ENCODE results near the gene SLC39A10.
"Not testable (repeated sequence)": the region's sequence is repeated elsewhere in the genome, so short reads cannot be mapped to it uniquely, and the experiment has no call there.

SLC39A10 gene

DNA sequence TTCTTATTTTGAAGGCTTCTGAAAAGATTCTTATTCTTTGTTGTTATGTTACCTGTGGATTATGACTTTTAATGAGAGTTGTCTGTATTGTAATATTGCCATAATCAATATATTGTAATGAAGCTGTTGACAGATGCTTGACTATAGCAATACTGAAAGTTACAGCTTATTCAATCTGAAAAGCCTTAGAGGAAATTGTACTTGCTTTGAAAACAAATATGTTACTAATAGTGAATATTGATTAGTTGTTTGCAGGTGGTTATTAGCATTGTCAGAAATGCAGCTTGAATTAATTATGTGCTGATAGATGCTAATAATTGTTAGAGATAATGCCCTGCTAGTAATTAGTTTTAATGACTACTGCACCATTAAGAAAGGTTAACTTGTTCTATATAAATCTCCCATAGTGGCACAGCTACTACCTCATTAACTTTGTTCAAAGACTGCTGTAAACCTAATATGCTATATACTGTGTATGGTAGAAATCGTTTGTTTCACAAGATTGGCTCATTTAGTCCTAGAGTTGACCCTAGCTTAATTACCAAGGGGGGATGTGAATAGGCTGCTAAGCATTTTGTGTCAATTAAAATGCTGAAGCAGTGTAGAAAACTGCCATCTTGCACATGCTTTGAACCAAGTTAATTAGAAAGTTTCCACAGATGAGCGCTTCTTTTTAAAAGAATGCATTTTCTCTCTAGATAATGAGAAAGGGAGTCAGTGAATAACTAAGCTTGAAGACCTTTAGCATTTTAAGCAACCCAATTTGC lies 30.5 kb downstream of the SLC39A10 start:
- no peaks in the 10 kb centered on the region for H3K36me3 ChIP-seq (ENCODE audit: control insufficient read depth, insufficient read depth, low read length)
- H3K27ac ChIP-seq (ENCODE audit: insufficient read depth, low read depth, low read length, poor library complexity, severe bottlenecking): peak overlapping the region; percentile 39
- H3K27me3 ChIP-seq (ENCODE audit: control insufficient read depth, insufficient read depth, low read length, poor library complexity, severe bottlenecking): no peaks in the 10 kb centered on the region
- WGBS, 2 experiments: 49 to 59% methylated on average over 2 of the region's 2 CpGs
- no peaks in the 10 kb centered on the region for H3K9me3 ChIP-seq (ENCODE audit: control insufficient read depth, low read length)
- no peaks in the 10 kb centered on the region for H3K4me1 ChIP-seq (ENCODE audit: control insufficient read depth, insufficient read depth, low read length)
- H3K4me3 ChIP-seq (ENCODE audit: insufficient read depth, low read depth, low read length): no peak overlapping the region

DNA sequence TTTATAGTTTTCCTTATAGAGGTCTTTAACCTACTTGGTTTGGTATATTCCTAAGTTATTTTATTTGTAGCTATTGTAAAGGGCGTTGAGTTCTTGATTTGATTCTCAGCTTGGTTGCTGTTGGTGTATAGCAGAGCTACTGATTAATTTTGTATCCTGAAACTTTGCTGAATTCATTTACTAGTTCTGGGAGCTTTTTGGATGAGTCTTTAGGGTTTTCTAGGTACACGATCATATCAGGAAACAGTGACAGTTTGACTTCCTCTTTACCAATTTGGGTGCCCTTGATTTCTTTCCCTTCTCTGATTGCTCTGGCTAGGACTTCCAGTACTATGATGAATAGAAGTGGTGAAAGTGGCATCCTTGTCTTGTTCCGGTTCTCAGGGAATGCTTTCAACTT lies 35.5 kb downstream of the SLC39A10 start:
- not testable (repeated sequence) for H3K27ac ChIP-seq (ENCODE audit: insufficient read depth, low read depth, low read length, poor library complexity, severe bottlenecking); H3K4me3 ChIP-seq (ENCODE audit: insufficient read depth, low read depth, low read length); H3K27me3 ChIP-seq (ENCODE audit: control insufficient read depth, insufficient read depth, low read length, poor library complexity, severe bottlenecking); H3K36me3 ChIP-seq (ENCODE audit: control insufficient read depth, insufficient read depth, low read length); H3K9me3 ChIP-seq (ENCODE audit: control insufficient read depth, low read length); H3K4me1 ChIP-seq (ENCODE audit: control insufficient read depth, insufficient read depth, low read length)
- 79 to 97% methylated on average over 2 to 3 of the region's 3 CpGs for WGBS, 2 experiments

DNA sequence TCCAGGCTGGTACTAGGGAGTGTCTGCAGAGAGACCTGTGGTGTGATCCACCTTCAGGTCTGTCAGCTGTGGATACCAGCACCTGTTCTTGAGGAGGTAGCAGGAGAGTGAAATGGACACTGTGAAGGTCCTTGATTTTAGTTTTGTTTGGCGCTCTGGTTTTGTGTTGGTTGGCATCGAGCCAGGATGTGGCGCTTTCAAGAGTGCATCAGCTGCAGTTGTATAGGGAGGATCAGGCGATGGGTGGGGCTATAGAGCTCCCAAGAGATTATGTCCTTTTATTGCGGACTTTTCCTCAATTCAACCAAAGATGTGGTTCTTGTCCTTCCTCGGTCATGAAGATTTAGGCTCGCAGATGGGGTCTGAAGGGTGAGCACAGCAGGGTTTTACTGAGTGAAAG lies 37.5 kb downstream of the SLC39A10 start:
- no peaks in the 10 kb centered on the region for H3K27me3 ChIP-seq (ENCODE audit: control insufficient read depth, insufficient read depth, low read length, poor library complexity, severe bottlenecking)
- no peaks in the 10 kb centered on the region for H3K9me3 ChIP-seq (ENCODE audit: control insufficient read depth, low read length)
- WGBS, 2 experiments: 93 to 94% methylated on average over 7 of the region's 7 CpGs
- H3K4me1 ChIP-seq (ENCODE audit: control insufficient read depth, insufficient read depth, low read length): no peaks in the 10 kb centered on the region
- no peak overlapping the region for H3K27ac ChIP-seq (ENCODE audit: insufficient read depth, low read depth, low read length, poor library complexity, severe bottlenecking)
- H3K4me3 ChIP-seq (ENCODE audit: insufficient read depth, low read depth, low read length): no peak overlapping the region
- H3K36me3 ChIP-seq (ENCODE audit: control insufficient read depth, insufficient read depth, low read length): no peaks in the 10 kb centered on the region

DNA sequence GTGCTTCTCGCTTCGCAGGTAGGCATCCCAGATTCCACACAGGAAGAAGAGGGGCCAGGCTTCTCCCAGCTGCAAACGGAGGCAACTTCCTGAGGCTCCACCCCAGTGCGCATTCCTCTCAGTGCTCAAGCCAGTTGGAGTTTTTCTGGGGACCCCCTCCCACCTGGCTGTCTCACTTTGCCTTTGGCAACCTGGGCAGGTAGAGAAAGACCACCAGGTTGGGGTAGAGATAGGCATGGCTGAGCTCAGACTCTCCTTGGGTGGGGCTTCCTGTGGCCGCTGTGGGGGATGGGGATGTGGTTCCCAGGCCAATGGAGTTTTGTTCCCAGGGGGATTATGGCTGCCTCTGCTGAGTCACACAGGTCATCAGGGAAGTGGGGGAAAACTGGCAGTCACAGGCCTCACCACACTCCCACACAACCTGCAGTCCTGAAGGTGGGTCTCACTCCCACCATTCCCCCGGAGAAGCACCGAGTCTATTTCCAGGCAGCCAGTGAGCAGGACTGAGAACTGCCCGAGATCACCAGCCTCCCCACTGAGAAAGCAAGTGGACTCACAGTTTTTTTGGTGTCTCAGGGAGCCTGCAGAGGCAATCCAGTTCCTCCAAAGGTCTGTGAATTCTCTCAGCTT lies 38.1 kb downstream of the SLC39A10 start:
- Histone ChIP-seq H3K9me3 (ENCODE audit: control insufficient read depth, low read length) (no peaks in the 10 kb centered on the region), H3K36me3 (ENCODE audit: control insufficient read depth, insufficient read depth, low read length) (no peaks in the 10 kb centered on the region), H3K27ac (ENCODE audit: insufficient read depth, low read depth, low read length, poor library complexity, severe bottlenecking) (no peak overlapping the region), H3K27me3 (ENCODE audit: control insufficient read depth, insufficient read depth, low read length, poor library complexity, severe bottlenecking) (no peaks in the 10 kb centered on the region), H3K4me1 (ENCODE audit: control insufficient read depth, insufficient read depth, low read length) (no peaks in the 10 kb centered on the region), H3K4me3 (ENCODE audit: insufficient read depth, low read depth, low read length) (no peak overlapping the region)
- 80 to 84% methylated on average over 8 of the region's 8 CpGs for WGBS, 2 experiments

DNA sequence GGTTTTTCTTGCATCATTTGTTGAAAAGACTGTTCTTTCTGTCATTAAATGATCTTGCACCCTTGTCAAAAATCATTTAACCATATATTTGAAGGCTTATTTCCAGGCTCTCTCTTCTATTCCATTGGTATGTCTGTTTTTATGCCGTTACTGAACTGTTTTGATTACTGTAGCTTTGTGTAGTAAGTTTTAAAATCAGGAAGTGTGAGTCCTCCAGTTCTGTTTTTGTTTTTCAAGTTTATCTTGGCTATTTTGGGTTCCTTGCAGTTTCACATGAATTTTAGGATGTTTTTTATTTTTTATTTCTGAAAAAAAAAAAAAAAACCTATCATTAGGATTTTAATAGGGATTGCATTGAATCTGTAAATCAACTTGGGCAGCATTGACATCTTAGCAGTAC lies 39.0 kb downstream of the SLC39A10 start:
- 69 to 94% methylated on average over 1 of the region's 1 CpG for WGBS, 2 experiments
- Histone ChIP-seq H3K4me3 (ENCODE audit: insufficient read depth, low read depth, low read length) (no peak overlapping the region), H3K9me3 (ENCODE audit: control insufficient read depth, low read length) (no peaks in the 10 kb centered on the region), H3K27ac (ENCODE audit: insufficient read depth, low read depth, low read length, poor library complexity, severe bottlenecking) (no peak overlapping the region), H3K36me3 (ENCODE audit: control insufficient read depth, insufficient read depth, low read length) (no peaks in the 10 kb centered on the region), H3K4me1 (ENCODE audit: control insufficient read depth, insufficient read depth, low read length) (no peaks in the 10 kb centered on the region), H3K27me3 (ENCODE audit: control insufficient read depth, insufficient read depth, low read length, poor library complexity, severe bottlenecking) (no peaks in the 10 kb centered on the region)

DNA sequence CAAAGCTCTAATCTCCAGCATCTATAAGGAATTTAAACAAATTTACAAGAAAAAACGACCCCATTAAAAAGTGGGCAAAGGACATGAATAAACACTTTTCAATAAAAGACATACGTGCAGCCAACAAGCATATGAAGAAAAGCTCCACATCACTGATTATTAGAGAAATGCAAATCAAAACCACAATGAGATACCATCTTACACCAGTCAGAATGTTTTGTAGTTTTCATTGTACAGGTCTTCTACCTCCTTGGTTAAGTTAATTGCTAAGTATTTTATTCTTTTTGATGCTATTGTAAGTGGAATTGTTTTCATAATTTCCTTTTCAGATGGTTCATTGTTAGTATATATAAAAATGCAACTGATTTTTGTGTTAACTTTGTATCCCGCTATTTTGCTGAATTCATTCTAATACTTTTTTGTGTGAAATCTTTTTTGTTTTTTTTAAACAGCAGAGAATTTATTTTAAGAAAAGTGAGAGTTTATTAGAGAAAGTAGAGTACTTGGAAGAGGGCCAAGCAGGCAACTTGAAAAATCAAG lies 40.7 kb downstream of the SLC39A10 start:
- Histone ChIP-seq H3K9me3 (ENCODE audit: control insufficient read depth, low read length) (no peaks in the 10 kb centered on the region), H3K4me1 (ENCODE audit: control insufficient read depth, insufficient read depth, low read length) (no peaks in the 10 kb centered on the region), H3K36me3 (ENCODE audit: control insufficient read depth, insufficient read depth, low read length) (no peaks in the 10 kb centered on the region), H3K27me3 (ENCODE audit: control insufficient read depth, insufficient read depth, low read length, poor library complexity, severe bottlenecking) (no peaks in the 10 kb centered on the region), H3K27ac (ENCODE audit: insufficient read depth, low read depth, low read length, poor library complexity, severe bottlenecking) (no peak overlapping the region), H3K4me3 (ENCODE audit: insufficient read depth, low read depth, low read length) (no peak overlapping the region)
- WGBS, 2 experiments: 88 to 91% methylated on average over 3 of the region's 3 CpGs

DNA sequence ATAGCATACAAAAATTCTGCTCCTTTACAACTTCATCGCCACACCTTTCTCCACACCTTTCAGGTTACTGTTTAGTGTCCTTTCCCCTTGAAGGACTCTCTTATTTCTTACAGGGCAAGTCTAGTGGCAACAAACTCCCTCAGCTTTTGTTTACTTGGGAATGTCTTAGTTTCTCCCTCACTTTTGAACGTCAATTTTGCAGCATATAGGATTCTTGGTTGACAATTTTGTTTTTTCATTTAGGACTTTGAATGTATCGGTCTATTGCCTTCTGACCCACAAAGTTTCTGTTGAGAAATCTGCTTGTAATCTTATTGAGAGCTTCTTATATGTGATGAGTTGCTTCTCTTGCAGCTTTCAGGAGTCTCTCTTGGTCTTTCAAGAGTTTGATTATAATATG lies 43.5 kb downstream of the SLC39A10 start:
- Histone ChIP-seq H3K4me1 (ENCODE audit: control insufficient read depth, insufficient read depth, low read length) (no peaks in the 10 kb centered on the region), H3K36me3 (ENCODE audit: control insufficient read depth, insufficient read depth, low read length) (no peaks in the 10 kb centered on the region), H3K27me3 (ENCODE audit: control insufficient read depth, insufficient read depth, low read length, poor library complexity, severe bottlenecking) (no peaks in the 10 kb centered on the region), H3K27ac (ENCODE audit: insufficient read depth, low read depth, low read length, poor library complexity, severe bottlenecking) (no peak overlapping the region), H3K9me3 (ENCODE audit: control insufficient read depth, low read length) (no peaks in the 10 kb centered on the region), H3K4me3 (ENCODE audit: insufficient read depth, low read depth, low read length) (no peak overlapping the region)
- WGBS, 2 experiments: 98 to 100% methylated on average over 2 of the region's 3 CpGs

DNA sequence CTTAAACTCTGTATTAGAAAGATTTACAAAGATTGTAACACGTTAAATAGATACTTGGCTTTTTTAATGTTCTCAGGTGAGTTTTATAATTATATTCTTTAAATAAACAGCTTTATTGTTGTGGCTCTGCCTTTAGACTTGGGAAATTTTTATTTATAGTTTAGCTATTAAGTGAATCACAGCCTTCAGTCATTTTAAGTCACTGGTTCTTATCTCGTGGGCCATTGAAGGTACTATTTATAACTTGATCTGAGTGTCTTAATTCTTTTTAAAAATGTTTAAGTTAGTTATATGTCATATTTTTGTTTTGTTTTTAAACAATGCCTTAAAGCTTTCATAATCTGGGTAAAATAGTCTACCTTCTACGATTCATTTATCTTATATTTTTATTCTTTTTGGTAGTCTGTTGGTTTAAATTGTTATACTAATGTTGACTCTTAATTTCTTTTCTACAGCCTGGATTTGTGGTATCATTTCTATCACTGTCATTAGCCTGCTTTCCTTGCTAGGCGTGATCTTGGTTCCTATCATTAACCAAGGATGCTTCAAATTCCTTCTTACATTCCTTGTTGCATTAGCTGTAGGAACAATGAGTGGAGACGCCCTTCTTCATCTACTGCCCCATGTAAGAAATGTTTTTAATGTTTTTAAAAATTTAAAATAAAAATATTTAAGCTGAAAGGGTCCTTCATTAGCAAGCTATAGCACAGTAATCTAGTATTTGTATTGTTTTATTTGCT lies 49.3 kb downstream of the SLC39A10 start:
- no peaks in the 10 kb centered on the region for H3K9me3 ChIP-seq (ENCODE audit: control insufficient read depth, low read length)
- 50 to 69% methylated on average over 1 to 2 of the region's 5 CpGs for WGBS, 2 experiments
- H3K4me3 ChIP-seq (ENCODE audit: insufficient read depth, low read depth, low read length): no peak overlapping the region
- no peaks in the 10 kb centered on the region for H3K4me1 ChIP-seq (ENCODE audit: control insufficient read depth, insufficient read depth, low read length)
- H3K27me3 ChIP-seq (ENCODE audit: control insufficient read depth, insufficient read depth, low read length, poor library complexity, severe bottlenecking): no peaks in the 10 kb centered on the region
- H3K27ac ChIP-seq (ENCODE audit: insufficient read depth, low read depth, low read length, poor library complexity, severe bottlenecking): no peak overlapping the region
- H3K36me3 ChIP-seq (ENCODE audit: control insufficient read depth, insufficient read depth, low read length): peaks cover 6% of the 10 kb centered on the region

DNA sequence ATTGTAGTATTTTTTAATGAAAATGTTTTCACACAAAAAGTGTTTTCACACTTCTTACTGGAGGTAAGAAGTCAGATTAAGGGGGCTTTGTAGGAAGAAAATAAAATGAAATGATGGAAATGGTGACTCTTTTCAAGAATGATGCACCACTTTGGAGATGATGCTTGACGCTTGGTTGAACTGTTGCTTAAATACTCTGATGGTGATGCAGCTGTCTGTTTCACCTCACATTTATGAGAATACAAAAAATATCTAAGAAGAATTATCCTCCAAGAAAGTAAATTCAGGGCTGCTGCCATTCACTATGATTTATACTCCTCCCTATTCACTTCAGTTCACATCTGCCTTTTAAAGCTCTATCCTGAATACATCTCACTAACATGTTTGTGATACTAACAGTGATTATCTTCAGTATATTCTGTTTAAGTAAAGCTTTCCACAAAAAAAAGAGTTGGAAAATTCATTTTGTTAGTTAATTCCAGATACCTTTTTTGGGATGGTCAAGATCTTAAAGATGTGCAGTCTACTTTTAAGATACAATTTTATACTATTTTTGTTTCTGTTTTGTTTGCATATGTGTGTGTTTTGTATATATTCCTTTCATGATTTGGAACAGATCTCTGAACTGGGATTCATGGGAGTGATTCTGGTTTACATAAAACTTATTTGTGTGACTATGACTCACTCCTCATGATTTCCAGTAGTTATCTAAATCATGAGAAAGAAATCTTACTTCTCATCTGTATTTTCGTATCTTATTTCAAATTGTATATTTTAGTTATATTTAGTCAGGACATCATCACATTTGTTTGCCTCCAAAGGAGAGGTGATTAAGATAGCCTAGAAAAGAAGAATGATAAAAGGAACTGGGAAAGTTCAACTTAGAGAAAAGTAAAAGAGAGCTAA lies 53.1 kb downstream of the SLC39A10 start:
- H3K4me3 ChIP-seq (ENCODE audit: insufficient read depth, low read depth, low read length): no peak overlapping the region
- no peaks in the 10 kb centered on the region for H3K9me3 ChIP-seq (ENCODE audit: control insufficient read depth, low read length)
- peaks cover 9% of the 10 kb centered on the region for H3K36me3 ChIP-seq (ENCODE audit: control insufficient read depth, insufficient read depth, low read length)
- no peaks in the 10 kb centered on the region for H3K27me3 ChIP-seq (ENCODE audit: control insufficient read depth, insufficient read depth, low read length, poor library complexity, severe bottlenecking)
- H3K4me1 ChIP-seq (ENCODE audit: control insufficient read depth, insufficient read depth, low read length): no peaks in the 10 kb centered on the region
- 100% methylated on average over 1 of the region's 2 CpGs; no CpG with 5 or more reads in 1 of the 2 experiments for WGBS, 2 experiments
- H3K27ac ChIP-seq (ENCODE audit: insufficient read depth, low read depth, low read length, poor library complexity, severe bottlenecking): no peak overlapping the region

All from ectodermal cell (in vitro differentiated cells).